Natural killer cell (primary cell): ENCODE results near the gene OXSM. TPM values are rescaled to one million over a fixed set of nuclear protein-coding genes. Genes with fewer than 3 reads are reported as not detected.

Source experiments
- ATAC-seq, 3 donors: fragments of 150-1000 bp in 2 of 3; fragments of 200-7000 bp in 1 of 3; cut with Tn5 transposase; 1 replicate in 1 of 3; 2 replicates in 2 of 3; pipeline ENCODE4 v1.10.0; 2021; ENCODE audit warnings: mild to moderate bottlenecking in 2 of 3, moderate library complexity in 2 of 3
- DNase-seq, 2 donors: peaks; one replicate each; pipeline versions ENCODE4 v3.0.0 to v3.0.0-alpha.2; 2013 to 2021; ENCODE audit warnings: mixed read lengths in 1 of 2
- H3K27ac ChIP-seq: one replicate; pipeline ENCODE4 v1.5.1; 2013; ENCODE audit warnings: mild to moderate bottlenecking, low read length
- H3K27me3 ChIP-seq: one replicate; pipeline ENCODE4 v1.6.1; 2013; ENCODE audit warnings: low read length; ENCODE audit not compliant: control insufficient read depth, insufficient read depth
- H3K36me3 ChIP-seq: one replicate; pipeline ENCODE4 v1.6.1; 2013; ENCODE audit warnings: low read length; ENCODE audit not compliant: control insufficient read depth, insufficient read depth
- H3K4me1 ChIP-seq: one replicate; pipeline ENCODE4 v1.6.1; 2013; ENCODE audit warnings: low read length; ENCODE audit not compliant: control insufficient read depth, insufficient read depth
- H3K4me3 ChIP-seq: one replicate; pipeline ENCODE4 v1.5.1; 2013; ENCODE audit warnings: low read length
- H3K9me3 ChIP-seq: one replicate; pipeline ENCODE4 v1.6.1; 2013; ENCODE audit warnings: low read length; ENCODE audit not compliant: control insufficient read depth, insufficient read depth
- H3K27ac Mint-ChIP-seq, 2 donors: one replicate each; pipeline ENCODE4 v1.8.0; 2022; ENCODE audit warnings: mild to moderate bottlenecking in 2 of 2, mixed read lengths in 2 of 2, moderate library complexity in 1 of 2
- H3K27me3 Mint-ChIP-seq, 2 donors: one replicate each; pipeline ENCODE4 v1.8.0; 2022; ENCODE audit warnings: low read depth in 2 of 2, mixed read lengths in 2 of 2
- H3K36me3 Mint-ChIP-seq: one replicate; pipeline ENCODE4 v1.8.0; 2022; ENCODE audit warnings: mixed read lengths
- H3K4me1 Mint-ChIP-seq, 2 donors: one replicate each; pipeline ENCODE4 v1.8.0; 2022; ENCODE audit warnings: mixed read lengths in 2 of 2
- H3K4me3 Mint-ChIP-seq: one replicate; pipeline ENCODE4 v1.8.0; 2022; ENCODE audit warnings: mild to moderate bottlenecking, moderate library complexity, mixed read lengths
- H3K9me3 Mint-ChIP-seq, 2 donors: one replicate each; pipeline ENCODE4 v1.8.0; 2022; ENCODE audit warnings: mixed read lengths in 2 of 2
- WGBS: methylation state at CpG from one replicate; pipeline ENCODE4 v1.1.7; 2013; ENCODE audit warnings: missing lambda C conversion rate; ENCODE audit not compliant: insufficient coverage; 5-methylcytosine and 5-hydroxymethylcytosine counted together
- intact Hi-C: fragments of 100-400 bp; cut with micrococcal nuclease; formaldehyde crosslinking; loops from one replicate; pipeline ENCODE4 v1.14.2; 2022
- total RNA-seq, 4 donors: library from RNA; stranded (reverse); fragments of 120-200 nt in 1 of 4; gene quantifications; one replicate each; pipeline versions ENCODE4 v1.2.3 to v1.2.4, GENCODE V29; 2013 to 2022
- TF ChIP-seq, protein P1 (sequence below): fragments of 200-600 bp; IDR thresholded peaks from one replicate; pipeline ENCODE4 v1.8.0; 2022; ENCODE audit warnings: antibody characterized with exemption

The OXSM gene
- total RNA-seq, 3 donors from 2014 or later (not counting 1 experiment from before 2014, with no cell fraction given), result 7.3 to 12.2 (median 8.6) TPM

DNA sequence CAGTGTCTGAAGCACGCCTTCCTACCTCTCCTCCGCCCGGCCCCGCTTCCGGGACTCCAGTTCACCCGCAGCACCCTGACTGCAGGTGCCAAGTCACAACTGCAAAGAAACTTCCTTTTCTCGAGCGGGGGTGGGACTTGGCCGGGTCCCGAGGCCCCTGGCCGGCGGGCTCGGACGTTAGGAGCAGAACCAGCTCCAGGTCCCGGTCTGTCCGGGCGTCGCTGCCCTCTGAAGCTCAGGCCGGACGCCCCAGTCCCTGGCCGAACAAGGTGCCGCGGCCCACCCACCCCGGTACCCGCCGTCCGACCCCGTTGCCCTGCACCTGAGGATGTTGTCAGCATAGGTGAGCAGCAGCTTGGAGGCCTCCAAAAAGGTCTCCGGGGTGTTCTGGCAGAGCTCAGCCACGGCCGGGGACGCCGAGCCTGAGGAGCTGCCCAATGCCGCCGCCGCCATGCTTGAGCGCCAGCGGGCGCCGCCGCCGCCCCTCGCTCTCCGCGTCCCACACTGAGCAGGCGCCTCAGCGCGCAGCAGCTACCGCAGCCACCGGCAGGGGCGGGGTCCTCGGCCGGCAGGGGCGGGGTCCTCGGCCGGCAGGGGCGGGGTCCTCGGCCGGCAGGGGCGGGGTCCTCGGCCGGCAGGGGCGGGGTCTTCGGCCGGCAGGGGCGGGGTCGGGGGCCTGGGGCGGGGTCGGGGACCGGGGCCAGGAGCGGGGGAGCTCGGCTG, 6.8 kb upstream of the OXSM start, which contains the start of gene NGLY1:
TSS of gene NGLY1 (minus strand) at position 506 of the 723 bp plus-strand sequence. CDS start at position 453, 53 bp downstream.
- H3K4me1 Mint-ChIP-seq, result peaks cover 36 to 37% of the 10 kb centered on the region in 2 donors
- TF ChIP-seq, protein P1, sequence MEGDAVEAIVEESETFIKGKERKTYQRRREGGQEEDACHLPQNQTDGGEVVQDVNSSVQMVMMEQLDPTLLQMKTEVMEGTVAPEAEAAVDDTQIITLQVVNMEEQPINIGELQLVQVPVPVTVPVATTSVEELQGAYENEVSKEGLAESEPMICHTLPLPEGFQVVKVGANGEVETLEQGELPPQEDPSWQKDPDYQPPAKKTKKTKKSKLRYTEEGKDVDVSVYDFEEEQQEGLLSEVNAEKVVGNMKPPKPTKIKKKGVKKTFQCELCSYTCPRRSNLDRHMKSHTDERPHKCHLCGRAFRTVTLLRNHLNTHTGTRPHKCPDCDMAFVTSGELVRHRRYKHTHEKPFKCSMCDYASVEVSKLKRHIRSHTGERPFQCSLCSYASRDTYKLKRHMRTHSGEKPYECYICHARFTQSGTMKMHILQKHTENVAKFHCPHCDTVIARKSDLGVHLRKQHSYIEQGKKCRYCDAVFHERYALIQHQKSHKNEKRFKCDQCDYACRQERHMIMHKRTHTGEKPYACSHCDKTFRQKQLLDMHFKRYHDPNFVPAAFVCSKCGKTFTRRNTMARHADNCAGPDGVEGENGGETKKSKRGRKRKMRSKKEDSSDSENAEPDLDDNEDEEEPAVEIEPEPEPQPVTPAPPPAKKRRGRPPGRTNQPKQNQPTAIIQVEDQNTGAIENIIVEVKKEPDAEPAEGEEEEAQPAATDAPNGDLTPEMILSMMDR, result no peak
- Histone ChIP-seq H3K27ac (peak within 1 kb of the TSS; percentile 96), H3K4me1 (peaks cover 19% of the 10 kb centered on the region), H3K27me3 (no peaks in the 10 kb centered on the region), H3K4me3 (peak within 1 kb of the TSS; percentile 99), H3K9me3 (no peaks in the 10 kb centered on the region), H3K36me3 (peaks cover 1% of the 10 kb centered on the region)
- no peaks in the 10 kb centered on the region for H3K27me3 Mint-ChIP-seq
- intact Hi-C loops, result loop anchor here (2.0 to 5.0 kb wide), 2 partner anchors 74 to 118 kb away; partner anchors contain the start of gene TOP2B
- H3K36me3 Mint-ChIP-seq, result peaks cover 2% of the 10 kb centered on the region
- ATAC-seq (peak; percentile 86 to 96 (median 92)), DNase-seq (peak; percentile 80 to 91)
- H3K9me3 Mint-ChIP-seq, result no peaks in the 10 kb centered on the region
- WGBS, result under 1% methylated on average over 65 of the region's 72 CpGs
- H3K27ac Mint-ChIP-seq, result peak within 1 kb of the TSS; percentile 85 to 87
- H3K4me3 Mint-ChIP-seq, result peak within 1 kb of the TSS; percentile 92

DNA sequence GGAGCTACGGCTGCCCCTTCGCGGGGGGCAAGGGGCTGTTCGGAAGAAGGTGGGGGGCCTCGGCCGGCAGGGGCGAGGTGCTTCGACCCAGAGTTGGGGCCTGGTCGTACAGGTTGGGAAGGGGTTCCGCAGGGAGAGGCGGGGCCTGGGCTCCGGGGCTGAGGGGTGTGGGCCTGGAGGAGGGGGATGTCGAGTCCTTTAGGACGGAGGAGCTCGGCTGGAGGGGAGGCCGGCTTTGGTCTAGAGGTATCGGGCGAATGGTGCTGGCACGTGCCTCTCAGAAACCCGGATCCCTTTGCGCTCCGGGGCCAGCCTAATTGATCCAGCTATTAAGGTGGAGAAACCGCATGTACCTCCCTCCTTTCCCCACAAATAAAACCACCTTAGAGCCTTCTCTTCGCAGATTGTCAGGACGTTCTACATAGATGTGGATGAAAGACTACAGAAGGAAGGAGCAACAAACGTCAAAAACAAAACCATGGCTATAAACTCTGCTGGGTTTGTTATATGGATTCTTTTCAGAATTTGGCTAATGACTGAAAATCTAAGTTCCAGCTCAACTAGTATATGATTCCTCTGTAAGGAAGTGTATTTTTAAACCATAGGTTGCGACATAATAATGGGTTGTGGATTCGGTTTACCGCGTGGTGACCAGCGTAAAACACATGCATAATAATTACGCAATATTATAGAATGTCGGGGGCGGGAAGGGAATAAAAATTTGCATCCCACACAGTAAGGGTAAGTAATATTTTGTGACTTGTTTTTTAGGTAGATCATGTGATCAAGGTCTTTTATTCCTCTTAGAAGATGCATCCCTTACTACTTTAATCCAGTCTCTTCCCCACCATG, 6.0 kb upstream of the OXSM start:
- DNase-seq, result no peak
- Mint-ChIP-seq H3K27me3 (no peaks in the 10 kb centered on the region), H3K36me3 (no peaks in the 10 kb centered on the region), H3K27ac (peak overlapping the region; percentile 80 to 85), H3K9me3 (no peaks in the 10 kb centered on the region), H3K4me1 (peaks cover 35 to 41% of the 10 kb centered on the region in 2 donors), H3K4me3 (peak overlapping the region; percentile 92)
- Histone ChIP-seq H3K4me1 (peaks cover 19% of the 10 kb centered on the region), H3K9me3 (no peaks in the 10 kb centered on the region), H3K4me3 (peak overlapping the region; percentile 91), H3K27me3 (no peaks in the 10 kb centered on the region), H3K27ac (peak overlapping the region; percentile 88), H3K36me3 (no peaks in the 10 kb centered on the region)
- ATAC-seq, result peak; percentile 6 to 19 (median 16)
- WGBS, result under 1% methylated on average over 23 of the region's 34 CpGs
- TF ChIP-seq, protein P1, result no peak
- intact Hi-C loops, result loop anchor here (2.0 to 5.0 kb wide), 2 partner anchors 73 to 119 kb away; partner anchors contain the start of gene TOP2B

DNA sequence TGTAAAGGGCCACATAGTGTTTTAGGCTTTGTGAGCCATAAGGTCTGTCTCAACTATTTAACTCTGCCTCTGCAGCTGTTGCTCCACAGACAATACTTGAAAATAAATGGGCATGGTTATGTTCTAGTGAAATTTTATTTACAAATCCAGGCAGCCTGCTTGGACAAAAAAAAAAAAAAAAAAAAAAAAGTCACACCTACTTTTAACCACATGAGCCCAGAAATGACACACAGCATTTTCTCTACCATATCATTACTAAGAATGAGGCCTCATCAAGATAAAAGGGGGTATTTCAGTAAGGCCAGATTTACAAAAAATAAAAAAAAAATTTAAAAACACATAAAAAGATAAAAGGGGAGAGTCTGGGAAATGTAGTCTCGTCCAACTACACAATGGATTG, 4.9 kb upstream of the OXSM start:
- TF ChIP-seq, protein P1, result no peak
- Mint-ChIP-seq H3K27me3 (no peaks in the 10 kb centered on the region), H3K4me1 (peaks cover 38 to 45% of the 10 kb centered on the region in 2 donors), H3K4me3 (peak overlapping the region; percentile 92), H3K36me3 (no peaks in the 10 kb centered on the region), H3K9me3 (no peaks in the 10 kb centered on the region), H3K27ac (peak overlapping the region; percentile 80 to 85)
- DNase-seq (no peak), ATAC-seq (no peak)
- intact Hi-C loops, result loop anchor here (5.0 kb wide), 2 partner anchors 72 to 127 kb away; no protein-coding TSS in a partner anchor
- no CpG with 5 or more reads among the region's 1 CpG for WGBS
- no peaks in the 10 kb centered on the region for H3K36me3 ChIP-seq
- H3K27me3 ChIP-seq, result no peaks in the 10 kb centered on the region
- H3K9me3 ChIP-seq, result no peaks in the 10 kb centered on the region
- no peak overlapping the region for H3K27ac ChIP-seq
- no peak overlapping the region for H3K4me3 ChIP-seq
- peaks cover 19% of the 10 kb centered on the region for H3K4me1 ChIP-seq
